Lower lobe of right lung (tissue), 2 donors: ENCODE data around the gene HMGCR. TPM values are rescaled to one million over a fixed set of nuclear protein-coding genes. Genes with fewer than 3 reads are reported as not detected.

Source experiments
- ATAC-seq, 2 donors: fragments of 200-7000 bp; cut with Tn5 transposase; one replicate each; pipeline ENCODE4 v1.9.1; 2020 to 2022; ENCODE audit warnings: mild to moderate bottlenecking in 2 of 2, moderate library complexity in 2 of 2
- DNase-seq: peaks from one replicate; pipeline ENCODE4 v3.0.0-alpha.2; 2020
- H3K27ac ChIP-seq: fragments of 200-600 bp; one replicate; pipeline ENCODE4 v1.8.0; 2022
- H3K27me3 ChIP-seq: fragments of 200-600 bp; one replicate; pipeline ENCODE4 v1.8.0; 2022; ENCODE audit warnings: low read depth
- H3K36me3 ChIP-seq: fragments of 200-600 bp; one replicate; pipeline ENCODE4 v1.8.0; 2022; ENCODE audit warnings: mild to moderate bottlenecking
- H3K4me1 ChIP-seq: fragments of 200-600 bp; one replicate; pipeline ENCODE4 v1.8.0; 2022
- H3K4me3 ChIP-seq: fragments of 200-600 bp; one replicate; pipeline ENCODE4 v1.8.0; 2022; ENCODE audit warnings: mild to moderate bottlenecking
- H3K9me3 ChIP-seq: fragments of 200-600 bp; one replicate; pipeline ENCODE4 v1.8.0; 2022
- intact Hi-C: fragments of 100-400 bp; cut with DNase I; formaldehyde crosslinking; loops from one replicate; pipeline ENCODE4 v1.11.0; 2022
- total RNA-seq: library from RNA; stranded (reverse); fragmentation: NEBNext Ultra II Directional; extraction: Animal tissue kit (Norgen Biotek cat#: 25700); gene quantifications from one replicate; pipeline ENCODE4 v1.2.1, GENCODE V29; 2021
- TF ChIP-seq, protein P1 (sequence below): fragments of 200-600 bp; IDR thresholded peaks from one replicate; pipeline ENCODE4 v1.8.0; 2022; ENCODE audit warnings: antibody characterized with exemption, mild to moderate bottlenecking
- donor health status: DM: no; HTN: yes; CAD: no; lungs with severe emphysema.

HMGCR gene
- total RNA-seq, 1 donor from 2014 or later: 83.1 TPM

DNA sequence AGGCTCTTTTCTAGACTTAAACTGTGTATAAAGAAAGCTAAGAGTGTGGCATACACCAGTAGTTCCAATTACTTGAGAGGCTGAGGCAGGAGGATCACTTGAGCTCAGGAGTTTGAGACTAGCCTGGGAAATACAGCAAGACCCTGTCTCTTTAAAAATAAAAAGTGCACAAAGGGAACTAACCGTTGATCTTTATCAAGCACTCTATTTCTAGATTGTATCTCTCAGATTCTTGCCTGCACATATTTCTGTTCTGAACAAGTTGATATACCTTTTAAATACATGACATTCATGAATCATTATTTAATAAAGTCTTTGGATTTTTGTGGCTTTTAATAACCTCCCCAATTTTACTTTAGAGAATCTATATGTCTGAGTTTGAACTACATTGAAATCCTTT, 47.2 kb downstream of the HMGCR start:
- no peaks in the 10 kb centered on the region for H3K27me3 ChIP-seq
- DNase-seq: no peak
- intact Hi-C loops: no loop called here
- H3K4me1 ChIP-seq: no peaks in the 10 kb centered on the region
- peaks cover 82% of the 10 kb centered on the region for H3K36me3 ChIP-seq
- no peaks in the 10 kb centered on the region for H3K9me3 ChIP-seq
- TF ChIP-seq, protein P1, sequence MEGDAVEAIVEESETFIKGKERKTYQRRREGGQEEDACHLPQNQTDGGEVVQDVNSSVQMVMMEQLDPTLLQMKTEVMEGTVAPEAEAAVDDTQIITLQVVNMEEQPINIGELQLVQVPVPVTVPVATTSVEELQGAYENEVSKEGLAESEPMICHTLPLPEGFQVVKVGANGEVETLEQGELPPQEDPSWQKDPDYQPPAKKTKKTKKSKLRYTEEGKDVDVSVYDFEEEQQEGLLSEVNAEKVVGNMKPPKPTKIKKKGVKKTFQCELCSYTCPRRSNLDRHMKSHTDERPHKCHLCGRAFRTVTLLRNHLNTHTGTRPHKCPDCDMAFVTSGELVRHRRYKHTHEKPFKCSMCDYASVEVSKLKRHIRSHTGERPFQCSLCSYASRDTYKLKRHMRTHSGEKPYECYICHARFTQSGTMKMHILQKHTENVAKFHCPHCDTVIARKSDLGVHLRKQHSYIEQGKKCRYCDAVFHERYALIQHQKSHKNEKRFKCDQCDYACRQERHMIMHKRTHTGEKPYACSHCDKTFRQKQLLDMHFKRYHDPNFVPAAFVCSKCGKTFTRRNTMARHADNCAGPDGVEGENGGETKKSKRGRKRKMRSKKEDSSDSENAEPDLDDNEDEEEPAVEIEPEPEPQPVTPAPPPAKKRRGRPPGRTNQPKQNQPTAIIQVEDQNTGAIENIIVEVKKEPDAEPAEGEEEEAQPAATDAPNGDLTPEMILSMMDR: no peak
- H3K4me3 ChIP-seq: no peak overlapping the region
- ATAC-seq: no peak
- H3K27ac ChIP-seq: no peak overlapping the region

DNA sequence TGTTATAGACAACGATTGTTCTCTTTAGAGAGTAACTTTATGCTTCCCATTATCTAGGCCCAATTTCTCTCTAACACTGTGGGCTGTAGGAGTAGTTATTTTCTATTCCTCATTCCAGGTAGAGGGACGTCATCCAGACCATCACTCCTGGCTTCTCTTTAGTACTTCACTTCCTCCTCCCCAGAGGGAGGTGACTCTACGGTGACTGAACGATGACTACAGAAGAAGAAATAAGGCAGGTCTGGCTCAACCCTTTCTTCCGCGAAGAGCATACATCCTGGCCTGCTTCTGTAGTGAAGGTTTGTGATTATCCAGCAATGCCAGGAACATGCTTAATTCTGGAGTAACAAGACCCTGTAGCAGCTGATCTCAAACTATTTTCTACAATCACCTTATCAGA, 50.8 kb downstream of the HMGCR start:
- Histone ChIP-seq H3K27me3 (no peaks in the 10 kb centered on the region), H3K4me3 (no peak overlapping the region), H3K27ac (no peak overlapping the region), H3K4me1 (no peaks in the 10 kb centered on the region), H3K9me3 (no peaks in the 10 kb centered on the region), H3K36me3 (peaks cover 69% of the 10 kb centered on the region)
- intact Hi-C loops: no loop called here
- ATAC-seq: no peak
- TF ChIP-seq, protein P1: no peak
- DNase-seq: no peak

DNA sequence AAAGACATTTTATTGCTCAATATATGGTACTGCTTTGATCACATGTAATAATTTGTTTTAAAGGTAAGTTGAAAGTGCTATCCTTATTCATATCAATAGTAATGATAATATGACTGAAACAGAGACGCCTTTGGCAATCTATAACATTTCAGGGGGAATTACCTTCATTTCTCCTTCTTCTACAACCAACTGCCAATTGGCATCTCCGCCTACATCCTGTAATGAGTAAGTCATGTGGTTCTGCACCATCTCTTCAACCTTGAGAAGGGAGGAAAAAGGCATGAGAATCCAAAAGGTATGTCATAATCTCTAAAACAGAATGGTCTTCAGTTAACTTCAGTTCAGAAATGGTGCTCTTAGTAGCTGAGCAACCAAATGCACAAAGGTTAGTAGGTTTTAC, 52.4 kb downstream of the HMGCR start:
- DNase-seq (no peak), ATAC-seq (no peak)
- no peak overlapping the region for H3K27ac ChIP-seq
- no peaks in the 10 kb centered on the region for H3K9me3 ChIP-seq
- intact Hi-C loops: no loop called here
- H3K27me3 ChIP-seq: no peaks in the 10 kb centered on the region
- peaks cover 64% of the 10 kb centered on the region for H3K36me3 ChIP-seq
- H3K4me1 ChIP-seq: no peaks in the 10 kb centered on the region
- TF ChIP-seq, protein P1: no peak
- H3K4me3 ChIP-seq: no peak overlapping the region

DNA sequence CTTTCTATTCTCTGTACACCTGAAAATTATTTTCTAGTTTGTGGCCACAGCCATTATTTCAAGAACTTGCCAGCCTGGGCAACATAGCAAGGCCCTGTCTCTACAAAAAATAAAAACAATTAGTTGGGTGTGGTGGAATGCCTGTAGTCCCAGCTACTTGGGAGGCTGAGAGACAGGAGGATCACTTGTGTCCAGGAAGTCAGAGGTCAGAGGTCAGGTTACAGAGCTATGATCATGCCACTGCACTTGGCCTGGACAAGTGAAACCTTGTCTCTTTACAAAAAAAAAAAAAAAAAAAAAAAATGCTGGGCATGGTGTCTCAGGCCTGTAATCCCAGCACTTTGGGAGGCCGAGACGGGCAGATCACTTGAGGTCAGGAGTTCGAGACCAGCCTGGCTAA, 58.3 kb downstream of the HMGCR start:
- Histone ChIP-seq H3K9me3 (no peaks in the 10 kb centered on the region), H3K36me3 (peaks cover 61% of the 10 kb centered on the region), H3K27me3 (no peaks in the 10 kb centered on the region), H3K4me1 (no peaks in the 10 kb centered on the region), H3K4me3 (no peak overlapping the region), H3K27ac (no peak overlapping the region)
- TF ChIP-seq, protein P1: no peak
- intact Hi-C loops: no loop called here
- no peak for DNase-seq
- ATAC-seq: no peak

DNA sequence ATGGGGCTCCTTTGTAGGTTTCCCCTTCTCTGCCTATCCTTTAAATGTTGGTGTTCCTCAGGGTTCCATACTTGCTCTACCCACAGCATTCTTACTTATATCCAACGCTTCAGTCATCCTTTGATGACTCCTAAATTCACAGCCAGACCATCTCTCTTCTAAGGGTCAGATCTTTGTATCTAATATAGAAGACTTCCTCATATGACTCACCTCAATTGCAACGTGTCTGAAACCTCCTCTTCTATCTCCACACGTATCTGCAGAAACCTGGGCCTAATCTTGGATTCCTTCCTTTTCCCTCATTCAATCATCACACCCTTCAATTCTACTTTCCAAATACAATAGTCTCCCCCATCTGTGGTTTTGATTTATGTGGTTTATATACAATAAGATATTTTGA, 68.3 kb downstream of the HMGCR start:
- Histone ChIP-seq H3K36me3 (peaks cover 49% of the 10 kb centered on the region), H3K9me3 (no peaks in the 10 kb centered on the region), H3K4me3 (no peak overlapping the region), H3K27me3 (no peaks in the 10 kb centered on the region), H3K4me1 (no peaks in the 10 kb centered on the region), H3K27ac (no peak overlapping the region)
- ATAC-seq (no peak), DNase-seq (no peak)
- intact Hi-C loops: no loop called here
- TF ChIP-seq, protein P1: no peak

Other genes starting within 250 kb of the HMGCR start
- 0.27 TPM for gene ANKRD31, start 100.3 kb upstream of the HMGCR start, total RNA-seq
- 70.9 TPM for gene CERT1, start 174.4 kb downstream of the HMGCR start, total RNA-seq
- gene POLK, start 174.7 kb downstream of the HMGCR start, total RNA-seq: 39.6 TPM